ENCODE results near the gene S100A1. TPM values are rescaled to one million over a fixed set of nuclear protein-coding genes. Genes with fewer than 3 reads are reported as not detected.

The S100A1 gene
- total and polyA plus RNA-seq, 2 of the 13 experiments (the other 11 are each of a cell fraction or from before 2014, with no cell fraction given), result 120 to 251 TPM

GRCh38 chr1:153651771-153652170 lies 23.5 kb downstream of the S100A1 start:
- CTCF ChIA-PET (ENCODE audit: low intra/inter-chr PET ratio, low total read pairs), result no interaction called here
- H3K36me3 ChIP-seq (replicated peaks in 1 of 2; ENCODE audit: control insufficient read depth in 1 of 2, insufficient read depth in 2 of 2, low read length in 2 of 2), result no peaks in the 10 kb centered on the region
- no peak overlapping the region for H2AFZ ChIP-seq (ENCODE audit: low read length)
- peaks cover 33% of the 10 kb centered on the region for H3K4me1 ChIP-seq (ENCODE audit: insufficient read depth, low read length)
- 73% methylated on average over 1 of the region's 1 CpG for WGBS (ENCODE audit: low lambda C conversion rate)
- no peaks in the 10 kb centered on the region for H3K9me3 ChIP-seq (ENCODE audit: low read length)
- POLR2A ChIA-PET, result interaction anchor here (1.0 to 1.6 kb wide), 2 partner anchors 18 to 25 kb away, joined by 3 to 4 read pairs; partner anchors contain the start of gene CHTOP
- H3K79me2 ChIP-seq (ENCODE audit: insufficient read depth, low read length), result no peaks in the 10 kb centered on the region
- no TSS peak for BruUV-seq (replicated peaks)
- in situ Hi-C loops (cut with HindIII; ENCODE audit: extremely low pct_ligation_motif_present, low pct_unique_long_range_greater_than_20kb), result no loop called here
- no peak overlapping the region for H3K4me2 ChIP-seq (ENCODE audit: low read depth, low read length)
- H4K20me1 ChIP-seq (ENCODE audit: insufficient read depth, low read length), result no peaks in the 10 kb centered on the region
- no peak for ATAC-seq
- FAIRE-seq, result no peak
- no peaks in the 10 kb centered on the region for H3K27me3 ChIP-seq (ENCODE audit: control insufficient read depth in 1 of 2, insufficient read depth in 2 of 2, low read length in 2 of 2)
- no peak for DNase-seq (ENCODE audit: low spot score)
- intact Hi-C loops (cut with micrococcal nuclease; ENCODE audit: unreplicated experiment), result no loop called here
- no peak overlapping the region for H3K4me3 ChIP-seq (replicated peaks in 1 of 3; ENCODE audit: insufficient read depth in 1 of 3, low read depth in 2 of 3, low read length in 3 of 3)
- no peak overlapping the region for H3K27ac ChIP-seq (ENCODE audit: extremely low read length, insufficient read depth, low read length)
- no peak for TF ChIP-seq TP53 (CRISPR knock-in tag; conservative IDR thresholded peaks at IDR 0.05)
- no peak for TF ChIP-seq U2AF2 (IDR thresholded peaks at IDR 0.05; ENCODE audit: low read depth, low read length)
- no peak for TF ChIP-seq ZNF350 (CRISPR knock-in tag; IDR thresholded peaks at IDR 0.05; ENCODE audit: borderline replicate concordance, low read depth)
- no peak for TF ChIP-seq ZNF18 (CRISPR knock-in tag; IDR thresholded peaks at IDR 0.05; ENCODE audit: insufficient replicate concordance)
- TF ChIP-seq, protein P1, sequence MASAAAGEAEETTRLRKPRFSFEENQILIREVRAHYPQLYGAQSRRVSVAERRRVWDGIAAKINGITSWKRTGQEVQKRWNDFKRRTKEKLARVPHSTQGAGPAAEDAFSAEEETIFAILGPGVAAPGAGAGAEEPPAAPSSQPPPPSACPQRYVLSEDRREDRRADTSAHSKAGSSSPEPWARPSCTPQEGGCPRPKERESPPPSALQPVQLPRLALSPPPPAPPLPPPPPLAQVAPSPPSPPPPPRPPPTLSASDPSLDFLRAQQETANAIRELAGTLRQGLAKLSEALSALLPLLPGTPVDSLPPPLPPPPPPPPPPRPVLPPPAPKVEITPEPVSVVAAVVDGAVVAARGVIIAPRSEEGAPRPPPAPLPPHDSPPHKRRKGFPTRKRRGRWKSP (CRISPR knock-in tag; IDR thresholded peaks at IDR 0.05), result no peak
- TF ChIP-seq KAT2B (IDR thresholded peaks at IDR 0.05; ENCODE audit: borderline replicate concordance, low read depth, low read length), result no peak
- no peak for TF ChIP-seq BHLHE40 (IDR thresholded peaks at IDR 0.05; ENCODE audit: low read length)
- TF ChIP-seq THAP8 (CRISPR knock-in tag; IDR thresholded peaks at IDR 0.05; ENCODE audit: borderline replicate concordance), result no peak
- no peak for TF ChIP-seq CEBPB (IDR thresholded peaks at IDR 0.05; ENCODE audit: borderline replicate concordance, low read depth, low read length)
- no peak for TF ChIP-seq ZKSCAN1 (IDR thresholded peaks at IDR 0.05; ENCODE audit: low read length)
- TF ChIP-seq ARHGAP35 (CRISPR knock-in tag; IDR thresholded peaks at IDR 0.05; ENCODE audit: borderline replicate concordance), result no peak
- no peak for TF ChIP-seq ZNF557 (CRISPR knock-in tag; IDR thresholded peaks at IDR 0.05)
- no peak for TF ChIP-seq TAF1 (CRISPR knock-in tag; IDR thresholded peaks at IDR 0.05)
- TF ChIP-seq PCBP1 (IDR thresholded peaks at IDR 0.05; ENCODE audit: borderline replicate concordance, low read depth, low read length), result no peak
- no peak for TF ChIP-seq ZNF598 (CRISPR knock-in tag; IDR thresholded peaks at IDR 0.05; ENCODE audit: borderline replicate concordance)
- no peak for TF ChIP-seq ZNF101 (CRISPR knock-in tag; IDR thresholded peaks at IDR 0.05; ENCODE audit: borderline replicate concordance, low read depth)
- TF ChIP-seq HNRNPH1 (optimal IDR thresholded peaks at IDR 0.05; ENCODE audit: low read depth, low read length), result no peak
- no peak for TF ChIP-seq BRD4 (CRISPR knock-in tag; IDR thresholded peaks at IDR 0.05)
- H3K9ac ChIP-seq (ENCODE audit: insufficient read depth, low read depth, low read length), result no peak overlapping the region
